Bone marrow (tissue), 2 donors: ENCODE data around the gene MRPS27.

Source experiments
- DNase-seq, 2 donors: peaks; one replicate each; lab custom pipeline; 2025; lab: John Stamatoyannopoulos, UW

MRPS27 gene

DNA sequence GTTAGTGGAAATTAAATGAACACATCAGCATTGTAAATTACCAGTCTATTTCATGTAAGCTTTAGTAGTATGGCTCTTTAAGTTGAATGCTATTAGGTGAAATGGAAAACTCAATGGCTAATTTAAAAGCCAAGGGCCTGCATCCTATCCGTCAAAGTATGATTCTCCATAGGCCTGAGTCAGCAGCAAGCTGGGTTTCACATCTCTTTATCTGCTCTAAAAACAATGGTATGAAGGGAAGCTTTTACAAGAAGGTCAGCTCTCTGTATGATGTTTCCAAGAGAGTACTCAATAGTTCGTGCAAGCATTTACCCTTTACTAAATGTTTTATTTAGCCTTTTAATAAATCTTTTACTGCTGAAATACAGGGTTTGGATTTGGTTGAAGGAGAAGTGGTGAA lies 149.9 kb downstream of the MRPS27 start:
- DNase-seq: no peak
